ENCODE results near the gene IQSEC1. TPM values are rescaled to one million over a fixed set of nuclear protein-coding genes. Genes with fewer than 3 reads are reported as not detected.

Gene IQSEC1
- total and polyA plus RNA-seq, 10 of the 15 experiments (the other 5 are each of a cell fraction or from before 2014, with no cell fraction given): 0.92 to 55.2 (median 8.5) TPM

- TF ChIP-seq ZNF687 (IDR thresholded peaks at IDR 0.05) (peak; percentile 77), DPF2 (IDR thresholded peaks at IDR 0.05) (peak; percentile 71), HDGF (IDR thresholded peaks at IDR 0.05) (peak; percentile 85; the same call in 1 of the 2 replicates), RAD21 (IDR thresholded peaks at IDR 0.05; ENCODE audit: insufficient read depth, low read depth, low read length) (no peak), EED (IDR thresholded peaks at IDR 0.05; ENCODE audit: low read depth) (peak; percentile 87), EGR1 (IDR thresholded peaks at IDR 0.05; ENCODE audit: borderline replicate concordance in 1 of 2, low read depth in 2 of 2, low read length in 2 of 2) (0 out of 3 replicates have a peak, but pooled peaks of 1 of the 2 experiments have one; percentile 27), POU2F2 (IDR thresholded peaks at IDR 0.05; ENCODE audit: borderline replicate concordance, low read depth, low read length) (peak; percentile 45; the same call in 1 of the 3 replicates), CBFB (IDR thresholded peaks at IDR 0.05; ENCODE audit: low read depth) (peak; percentile 84; the same call in 1 of the 2 replicates), LARP7 (IDR thresholded peaks at IDR 0.05) (peak; percentile 42; the same call in 1 of the 2 replicates), RCOR1 (conservative IDR thresholded peaks at IDR 0.05; ENCODE audit: low read depth, low read length) (0 out of 2 replicates have a peak, but pooled peaks have one; percentile 38), TBL1XR1 (IDR thresholded peaks at IDR 0.05; ENCODE audit: low read depth, low read length) (no peak; the same call in 1 of the 2 replicates), CREM (IDR thresholded peaks at IDR 0.05; ENCODE audit: low read depth) (peak; percentile 61; the same call in 1 of the 2 replicates), ETV6 (conservative IDR thresholded peaks at IDR 0.05 in 1 of 2, IDR thresholded peaks at IDR 0.05 in 1 of 2; ENCODE audit: borderline replicate concordance in 1 of 2, low read depth in 1 of 2) (peak in 1 of 2 experiments; percentile 88; a peak in 2 of 4 replicates), SPI1 (IDR thresholded peaks at IDR 0.05; ENCODE audit: borderline replicate concordance, insufficient read depth, low read depth, low read length) (peak; percentile 87), PAX5 (IDR thresholded peaks at IDR 0.05; ENCODE audit: borderline replicate concordance, low read depth, low read length) (peak; percentile 62; the same call in 1 of the 2 replicates), KDM1A (IDR thresholded peaks at IDR 0.05; ENCODE audit: borderline replicate concordance) (no peak), MTA2 (IDR thresholded peaks at IDR 0.05; ENCODE audit: low read depth) (peak; percentile 62; the same call in 1 of the 2 replicates), E2F4 (IDR thresholded peaks at IDR 0.05; ENCODE audit: low read depth, low read length) (no peak), BHLHE40 (IDR thresholded peaks at IDR 0.05; ENCODE audit: borderline replicate concordance in 1 of 2, low read depth in 2 of 2, low read length in 1 of 2) (peak; percentile 32 to 58; a peak in 1 of 4 replicates), IKZF1 (conservative IDR thresholded peaks at IDR 0.05) (peak; percentile 92), RELA (IDR thresholded peaks at IDR 0.05; ENCODE audit: borderline replicate concordance, partially characterized antibody) (peak; percentile 70), TCF7 (IDR thresholded peaks at IDR 0.05; ENCODE audit: borderline replicate concordance) (no peak), KLF5 (IDR thresholded peaks at IDR 0.05; ENCODE audit: partially characterized antibody) (peak; percentile 32), ZBED1 (IDR thresholded peaks at IDR 0.05; ENCODE audit: borderline replicate concordance) (peak; percentile 54; the same call in 1 of the 2 replicates), USF2 (IDR thresholded peaks at IDR 0.05; ENCODE audit: borderline replicate concordance, low read depth, low read length) (no peak)
These were observed 63.9 kb downstream of the IQSEC1 start (continued) for GRCh38 chr3:13009132-13009945.

Measured in GM12878 (cell line).